HepG2 (cell line): ENCODE results near the gene SKIC2. TPM values are rescaled to one million over a fixed set of nuclear protein-coding genes. Genes with fewer than 3 reads are reported as not detected.

Experiments
- ARID5B ChIP-seq: IDR thresholded peaks from 2 replicates; pipeline ENCODE4 v1.4.0; 2020; ENCODE audit warnings: mild to moderate bottlenecking, missing genetic modification reagents
- BRF2 ChIP-seq: sonication (generic); formaldehyde crosslinking; IDR thresholded peaks from 2 replicates; pipeline ENCODE4 v1.8.1; 2022; ENCODE audit warnings: mild to moderate bottlenecking, missing genetic modification reagents
- GABPB1 ChIP-seq: IDR thresholded peaks from 2 replicates; pipeline ENCODE4 v1.6.1; 2016; ENCODE audit warnings: mild to moderate bottlenecking, missing genetic modification reagents, moderate library complexity, missing compliant biosample characterization
- HOXA7 ChIP-seq: sonication (generic); formaldehyde crosslinking; IDR thresholded peaks from 2 replicates; pipeline ENCODE4 v1.8.1; 2022; ENCODE audit warnings: mild to moderate bottlenecking, missing genetic modification reagents, moderate library complexity
- ISX ChIP-seq: sonication (generic); formaldehyde crosslinking; conservative IDR thresholded peaks from 2 replicates; pipeline ENCODE4 v1.5.0; 2020; ENCODE audit warnings: missing genetic modification reagents
- PAXIP1 ChIP-seq: sonication (generic); formaldehyde crosslinking; conservative IDR thresholded peaks from 2 replicates; pipeline ENCODE4 v1.4.0; 2020; ENCODE audit warnings: mild to moderate bottlenecking, missing genetic modification reagents, moderate library complexity
- THRA ChIP-seq: sonication (generic); formaldehyde crosslinking; IDR thresholded peaks from 2 replicates; pipeline ENCODE4 v1.4.0; 2020; ENCODE audit warnings: missing genetic modification reagents, borderline replicate concordance
- TRAFD1 ChIP-seq: sonication (generic); formaldehyde crosslinking; IDR thresholded peaks from 2 replicates; pipeline ENCODE4 v1.5.1; 2020; ENCODE audit warnings: missing genetic modification reagents, mild to moderate bottlenecking, borderline replicate concordance
- TRIM24 ChIP-seq: sonication (generic); formaldehyde crosslinking; IDR thresholded peaks from 2 replicates; pipeline ENCODE4 v1.8.0; 2022; ENCODE audit warnings: mild to moderate bottlenecking, missing genetic modification reagents
- ZBTB3 ChIP-seq: sonication (generic); formaldehyde crosslinking; IDR thresholded peaks from 2 replicates; pipeline ENCODE4 v1.4.0; 2020; ENCODE audit warnings: low read depth, mild to moderate bottlenecking, moderate library complexity, missing genetic modification reagents, borderline replicate concordance
- ZNF124 ChIP-seq: sonication (generic); formaldehyde crosslinking; IDR thresholded peaks from 2 replicates; pipeline ENCODE4 v1.4.0; 2020; ENCODE audit warnings: missing genetic modification reagents
- ZNF256 ChIP-seq: sonication (generic); formaldehyde crosslinking; conservative IDR thresholded peaks from 2 replicates; pipeline ENCODE4 v1.4.0; 2020; ENCODE audit warnings: missing genetic modification reagents
- ZNF264 ChIP-seq: sonication (generic); formaldehyde crosslinking; IDR thresholded peaks from 2 replicates; pipeline ENCODE4 v1.4.0; 2020; ENCODE audit warnings: missing genetic modification reagents
- ZNF343 ChIP-seq: sonication (generic); formaldehyde crosslinking; IDR thresholded peaks from 2 replicates; pipeline ENCODE4 v1.4.0; 2020; ENCODE audit warnings: mild to moderate bottlenecking, missing genetic modification reagents
- ZNF776 ChIP-seq: sonication (generic); formaldehyde crosslinking; IDR thresholded peaks from 2 replicates; pipeline ENCODE4 v1.4.0; 2020; ENCODE audit warnings: mild to moderate bottlenecking, missing genetic modification reagents
- ZNF780A ChIP-seq: sonication (generic); formaldehyde crosslinking; IDR thresholded peaks from 2 replicates; pipeline ENCODE4 v1.8.0; 2022; ENCODE audit warnings: mild to moderate bottlenecking, missing genetic modification reagents, moderate library complexity
- polyA plus RNA-seq, 8 experiments: library from polyadenylated mRNA; depleted of rRNA in 3 of 8; stranded (reverse) in 7 of 8; unstranded in 1 of 8; fragments of >200 nt; fragmentation: Illumina TruSeq in 4 of 8; extraction: Trizol in 4 of 8; gene quantifications; 2 replicates each; pipeline versions ENCODE4 v1.2.1 to v1.2.3, GENCODE V29; 2011 to 2016; ENCODE audit warnings: low read depth in 4 of 8, missing spikeins in 1 of 8, mixed read lengths in 1 of 8; ENCODE audit not compliant: insufficient read depth in 1 of 8
- total RNA-seq, 5 experiments: library from RNA; depleted of rRNA; stranded (reverse); fragments of >200 nt; fragmentation: Illumina TruSeq; extraction: Trizol; gene quantifications; 2 replicates each; pipeline ENCODE4 v1.2.3, GENCODE V29; 2016; ENCODE audit warnings: low read depth in 1 of 5

Gene SKIC2
- total and polyA plus RNA-seq, 2 of the 13 experiments (the other 11 are each of a cell fraction or from before 2014, with no cell fraction given) = 67.1 to 68.4 TPM

GRCh38 chr6:31947070-31947675, 11.8 kb upstream of the SKIC2 start (continued):
- TF ChIP-seq BRF2 (CRISPR knock-in tag) (no peak), ZNF124 (no peak), PAXIP1 (CRISPR knock-in tag) (no peak), ZNF264 (CRISPR knock-in tag) (0 out of 2 replicates have a peak, but pooled peaks have one; percentile 19), ZBTB3 (no peak), THRA (CRISPR knock-in tag) (no peak), ZNF776 (CRISPR knock-in tag) (no peak), TRAFD1 (CRISPR knock-in tag) (no peak), ZNF256 (CRISPR knock-in tag) (no peak), ISX (no peak), HOXA7 (CRISPR knock-in tag) (no peak), GABPB1 (CRISPR knock-in tag) (0 out of 2 replicates have a peak, but pooled peaks have one; percentile 12), ARID5B (CRISPR knock-in tag) (no peak), ZNF780A (0 out of 2 replicates have a peak, but pooled peaks have one; percentile 55), TRIM24 (CRISPR knock-in tag) (no peak), ZNF343 (no peak)
